DMS153 treated with DMSO at 0.1 percent for 48 hours (cell line): ENCODE measurements around the gene BTN3A1.
"Not testable (repeated sequence)": the region's sequence is repeated elsewhere in the genome, so short reads cannot be mapped to it uniquely, and the experiment has no call there.

Source experiments
- DNase-seq: peaks from one replicate; lab custom pipeline; 2025; ENCODE audit not compliant: unreplicated experiment; lab: John Stamatoyannopoulos, UW

The BTN3A1 gene

GRCh38 chr6:26412954-26413353, 10.9 kb downstream of the BTN3A1 start:
- DNase-seq = no peak

GRCh38 chr6:26414281-26414680, 12.2 kb downstream of the BTN3A1 start:
- no peak for DNase-seq

GRCh38 chr6:26415036-26415614, 13.1 kb downstream of the BTN3A1 start:
- no peak for DNase-seq

- DNase-seq = no peak
Measured at GRCh38 chr6:26415791-26416190, 13.7 kb downstream of the BTN3A1 start.

GRCh38 chr6:26416288-26416687, 14.2 kb downstream of the BTN3A1 start:
- DNase-seq = no peak

- DNase-seq = not testable (repeated sequence)
Measured at GRCh38 chr6:26418077-26418476, 16.0 kb downstream of the BTN3A1 start.

GRCh38 chr6:26418795-26419194, 16.7 kb downstream of the BTN3A1 start:
- not testable (repeated sequence) for DNase-seq

- DNase-seq = no peak
Measured at GRCh38 chr6:26420688-26421171, 18.7 kb downstream of the BTN3A1 start.

GRCh38 chr6:26421259-26422144, 19.4 kb downstream of the BTN3A1 start:
- peak; percentile 51 for DNase-seq

- DNase-seq = no peak
Measured at GRCh38 chr6:26422329-26422728, 20.3 kb downstream of the BTN3A1 start.

- no peak for DNase-seq
Measured at GRCh38 chr6:26426691-26427450, 24.8 kb downstream of the BTN3A1 start.

- DNase-seq = no peak
Measured at GRCh38 chr6:26427451-26427809, 25.4 kb downstream of the BTN3A1 start.

- no peak for DNase-seq
Measured at GRCh38 chr6:26428206-26428605, 26.1 kb downstream of the BTN3A1 start.

- no peak for DNase-seq
Measured at GRCh38 chr6:26430787-26431186, 28.7 kb downstream of the BTN3A1 start.

GRCh38 chr6:26431258-26432172, 29.4 kb downstream of the BTN3A1 start:
- DNase-seq = no peak

- DNase-seq = no peak
Measured at GRCh38 chr6:26432627-26433201, 30.6 kb downstream of the BTN3A1 start.

- DNase-seq = not testable (repeated sequence)
Measured at GRCh38 chr6:26433680-26434079, 31.6 kb downstream of the BTN3A1 start.

- no peak for DNase-seq
Measured at GRCh38 chr6:26436018-26436417, 33.9 kb downstream of the BTN3A1 start.

- no peak for DNase-seq
Measured at GRCh38 chr6:26437550-26437949, 35.5 kb downstream of the BTN3A1 start.

- no peak for DNase-seq
Measured at GRCh38 chr6:26438000-26438399, 35.9 kb downstream of the BTN3A1 start.
